Stomach smooth muscle (tissue), 2 donors: ENCODE measurements around the gene MZB1.
A peak's percentile ranks its signal among the peaks of the same experiment; 100 is the strongest.
"Not testable (repeated sequence)": the region's sequence is repeated elsewhere in the genome, so short reads cannot be mapped to it uniquely, and the experiment has no call there.

Experiments
- H3K27ac ChIP-seq: one replicate; pipeline ENCODE4 v1.7.0; 2013; ENCODE audit warnings: mild to moderate bottlenecking, low read length, inconsistent platforms
- H3K27me3 ChIP-seq, 2 donors: one replicate each; pipeline ENCODE4 v1.7.0; 2013; ENCODE audit warnings: low read length in 2 of 2; ENCODE audit not compliant: insufficient read depth in 2 of 2, control insufficient read depth in 1 of 2
- H3K36me3 ChIP-seq, 2 donors: one replicate each; pipeline ENCODE4 v1.7.0; 2013; ENCODE audit warnings: low read length in 2 of 2; ENCODE audit not compliant: control insufficient read depth in 2 of 2, insufficient read depth in 2 of 2
- H3K4me1 ChIP-seq: one replicate; pipeline ENCODE4 v1.7.0; 2013; ENCODE audit warnings: low read length; ENCODE audit not compliant: control insufficient read depth, insufficient read depth
- H3K4me3 ChIP-seq, 2 donors: one replicate each; pipeline ENCODE4 v1.7.0; 2013; ENCODE audit warnings: low read length in 2 of 2
- H3K9ac ChIP-seq, 2 donors: one replicate each; pipeline ENCODE4 v1.7.0; 2013; ENCODE audit warnings: low read length in 2 of 2, mild to moderate bottlenecking in 1 of 2
- H3K9me3 ChIP-seq, 2 donors: one replicate each; pipeline ENCODE4 v1.7.0; 2013; ENCODE audit warnings: low read length in 2 of 2; ENCODE audit not compliant: control insufficient read depth in 2 of 2
- donor health status: healthy.
- donor health status: Pancreatic carcinoma.

The MZB1 gene

GRCh38 chr5:139345442-139345841 lies 44.3 kb downstream of the MZB1 start:
- H3K27me3 ChIP-seq, H3K9me3 ChIP-seq, H3K27ac ChIP-seq, H3K36me3 ChIP-seq, H3K9ac ChIP-seq, H3K4me3 ChIP-seq: not testable (repeated sequence)
- peaks cover 17% of the 10 kb centered on the region for H3K4me1 ChIP-seq

GRCh38 chr5:139344177-139344576 lies 45.5 kb downstream of the MZB1 start:
- Histone ChIP-seq H3K36me3 (no peaks in the 10 kb centered on the region), H3K9me3 (no peaks in the 10 kb centered on the region), H3K4me3 (no peak overlapping the region), H3K27ac (no peak overlapping the region), H3K27me3 (no peaks in the 10 kb centered on the region), H3K4me1 (peaks cover 15% of the 10 kb centered on the region), H3K9ac (no peak overlapping the region)

- Histone ChIP-seq H3K4me1 (peaks cover 15% of the 10 kb centered on the region), H3K36me3 (no peaks in the 10 kb centered on the region), H3K9me3 (no peaks in the 10 kb centered on the region), H3K4me3 (peak overlapping the region; percentile 98 to 99), H3K9ac (peak overlapping the region in 1 of 2 donors; percentile 99), H3K27ac (no peak overlapping the region), H3K27me3 (no peaks in the 10 kb centered on the region)
Measured at GRCh38 chr5:139343476-139343875, 46.2 kb downstream of the MZB1 start.

GRCh38 chr5:139342423-139342723 lies 47.3 kb downstream of the MZB1 start:
- Histone ChIP-seq H3K27ac (peak overlapping the region; percentile 97), H3K4me3 (peak overlapping the region; percentile 98 to 99), H3K36me3 (no peaks in the 10 kb centered on the region), H3K4me1 (peaks cover 15% of the 10 kb centered on the region), H3K9me3 (no peaks in the 10 kb centered on the region), H3K27me3 (no peaks in the 10 kb centered on the region), H3K9ac (peak overlapping the region; percentile 99)

GRCh38 chr5:139341689-139342422 lies 47.9 kb downstream of the MZB1 start, which contains the start of gene PAIP2:
TSS of gene PAIP2 (plus strand) at chr5:139341854. CDS start at chr5:139363785, 21,931 bp downstream.
- Histone ChIP-seq H3K36me3 (no peaks in the 10 kb centered on the region), H3K4me3 (peak within 1 kb of the TSS; percentile 98 to 99), H3K9me3 (no peaks in the 10 kb centered on the region), H3K9ac (peak within 1 kb of the TSS; percentile 99), H3K4me1 (peaks cover 15% of the 10 kb centered on the region), H3K27ac (peak within 1 kb of the TSS; percentile 97), H3K27me3 (no peaks in the 10 kb centered on the region)

- peak overlapping the region; percentile 98 to 99 for H3K4me3 ChIP-seq
- H3K4me1 ChIP-seq, result peaks cover 15% of the 10 kb centered on the region
- H3K9me3 ChIP-seq, result no peaks in the 10 kb centered on the region
- H3K27me3 ChIP-seq, result no peaks in the 10 kb centered on the region
- H3K9ac ChIP-seq, result peak overlapping the region; percentile 60 to 63
- H3K27ac ChIP-seq, result peak overlapping the region; percentile 97
- H3K36me3 ChIP-seq, result no peaks in the 10 kb centered on the region
Measured at GRCh38 chr5:139341187-139341688, 48.5 kb downstream of the MZB1 start.

- H3K9ac ChIP-seq, result no peak overlapping the region
- H3K4me3 ChIP-seq, result no peak overlapping the region
- H3K4me1 ChIP-seq, result peaks cover 15% of the 10 kb centered on the region
- H3K27ac ChIP-seq, result no peak overlapping the region
- no peaks in the 10 kb centered on the region for H3K27me3 ChIP-seq
- H3K9me3 ChIP-seq, result no peaks in the 10 kb centered on the region
- H3K36me3 ChIP-seq, result no peaks in the 10 kb centered on the region
Measured at GRCh38 chr5:139340051-139340450, 49.7 kb downstream of the MZB1 start.
